ENCODE measurements around the gene SZRD1. TPM values are rescaled to one million over a fixed set of nuclear protein-coding genes. Genes with fewer than 3 reads are reported as not detected.

The SZRD1 gene
- total and polyA plus RNA-seq, 2 experiments from 2014 or later = 61.1 to 92.6 TPM

DNA sequence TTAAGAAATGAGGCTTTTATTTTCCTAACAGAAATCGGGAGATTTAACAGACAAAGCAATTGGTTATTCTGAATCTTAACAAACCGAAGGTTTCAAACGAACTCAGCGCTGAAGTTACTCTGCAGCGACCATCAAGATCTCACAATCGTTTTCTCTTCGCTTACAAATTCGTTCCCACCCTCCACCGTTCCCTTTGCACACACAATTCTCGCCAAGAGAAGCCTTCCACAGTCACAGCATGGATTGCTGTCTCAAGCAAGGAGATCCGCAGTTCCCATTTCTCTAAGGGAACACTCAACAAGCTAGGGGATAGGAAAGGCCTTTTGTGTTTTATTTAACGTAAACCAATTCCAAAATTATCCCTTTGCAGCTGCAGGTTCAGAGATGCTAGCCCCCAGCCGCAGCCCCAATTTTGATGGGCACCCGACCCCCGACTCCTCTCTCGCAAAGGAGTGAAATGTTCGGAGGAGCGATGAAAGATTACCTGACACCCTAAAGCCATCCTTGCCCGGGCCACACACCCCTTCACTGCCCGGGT lies 15.5 kb upstream of the SZRD1 start:
- in situ Hi-C loops (cut with MboI) = loop anchor here (25.0 kb wide), 1 partner anchor 264 kb away; no protein-coding TSS in a partner anchor
- peak; percentile 65 for DNase-seq

DNA sequence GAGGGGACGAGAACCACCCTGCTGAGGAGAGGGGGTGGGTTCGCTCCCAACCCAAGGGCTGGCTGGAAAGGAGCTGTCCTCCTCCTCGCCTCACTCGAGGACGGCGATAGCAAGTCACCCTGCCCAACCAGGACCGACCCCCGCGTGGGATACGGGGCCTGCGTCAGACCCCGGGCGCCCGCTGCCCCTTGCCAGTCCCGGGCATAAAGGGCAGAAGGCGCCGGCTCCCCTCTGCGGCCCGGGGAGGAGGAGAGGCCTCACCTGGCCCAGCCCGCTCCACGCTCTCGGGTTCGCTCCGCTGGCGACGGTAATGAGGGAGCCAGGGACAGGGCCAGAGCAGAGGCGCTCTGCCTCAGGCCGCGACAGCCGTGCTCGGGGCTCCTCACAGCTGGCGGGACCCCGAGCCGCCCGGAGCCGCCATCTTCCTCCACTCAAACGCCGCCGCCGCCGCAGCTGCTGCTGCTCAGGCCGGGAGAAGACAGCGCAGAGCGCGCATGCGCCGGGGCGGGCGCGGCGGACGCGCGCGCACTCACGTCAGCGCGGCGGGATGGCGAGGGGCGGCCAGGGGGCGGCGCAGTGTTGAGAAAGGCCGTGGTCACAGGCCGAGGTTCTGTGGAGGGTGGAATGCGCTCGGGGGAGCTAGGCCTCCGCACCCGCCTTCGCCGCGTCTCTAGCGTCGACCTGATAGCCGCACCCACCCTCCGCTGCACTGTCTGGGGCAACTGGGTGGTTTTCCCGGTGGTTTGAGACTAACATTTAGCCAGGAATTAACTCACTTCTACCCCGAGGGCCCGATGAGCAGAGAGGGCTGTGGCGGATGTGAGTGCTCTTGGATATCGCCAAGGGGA lies 14.8 kb upstream of the SZRD1 start, which contains the start of gene FBXO42:
TSS of gene FBXO42 (minus strand) at position 487 of the 848 bp plus-strand sequence. CDS start 37,062 bp downstream, outside the sequence.
- no peaks in the 10 kb centered on the region for H3K9me2 ChIP-seq (ENCODE audit: insufficient read depth)
- TF ChIP-seq EZH2phosphoT487 (IDR thresholded peaks at IDR 0.05; ENCODE audit: insufficient read depth, low read depth) (no peak), EZH2 (IDR thresholded peaks at IDR 0.05; ENCODE audit: insufficient read depth, poor library complexity, severe bottlenecking) (no peak)
- no peaks in the 10 kb centered on the region for H3K36me3 ChIP-seq (ENCODE audit: low read depth)
- WGBS, 2 experiments (ENCODE audit: low coverage in 1 of 2, low lambda C conversion rate in 2 of 2, missing lambda C conversion rate in 2 of 2) = 1% methylated on average over 42 to 70 of the region's 81 CpGs
- H3K4me2 ChIP-seq (ENCODE audit: unreplicated experiment) = peak within 1 kb of the TSS; percentile 98
- peaks cover 49% of the 10 kb centered on the region for H3K79me2 ChIP-seq (ENCODE audit: insufficient read depth)
- in situ Hi-C loops (cut with MboI) = loop anchor here (25.0 kb wide), 1 partner anchor 265 kb away; no protein-coding TSS in a partner anchor
- peak within 1 kb of the TSS; percentile 97 for H2AFZ ChIP-seq
- peaks cover 33% of the 10 kb centered on the region for H3K4me1 ChIP-seq (ENCODE audit: insufficient read depth)
- peaks cover 30% of the 10 kb centered on the region for H3F3A ChIP-seq (ENCODE audit: insufficient read depth)
- H4K20me1 ChIP-seq (ENCODE audit: insufficient read depth) = peaks cover 7% of the 10 kb centered on the region; the same call in 1 of the 2 replicates
- H3K27me3 ChIP-seq (replicated peaks; ENCODE audit: insufficient read depth) = no peaks in the 10 kb centered on the region
- H3K27ac ChIP-seq = peak within 1 kb of the TSS; percentile 83
- no peaks in the 10 kb centered on the region for H3K9me3 ChIP-seq (ENCODE audit: low read depth)
- DNase-seq = peak; percentile 95
- peak within 1 kb of the TSS; percentile 90 for H3K9ac ChIP-seq
- H3K4me3 ChIP-seq = peak within 1 kb of the TSS; percentile 84

More for the DNA sequence above, 15.5 kb upstream of the SZRD1 start:
- Histone ChIP-seq H3K9ac (peak overlapping the region; percentile 90), H3K27me3 (replicated peaks; ENCODE audit: insufficient read depth) (no peaks in the 10 kb centered on the region), H4K20me1 (ENCODE audit: insufficient read depth) (peaks cover 7% of the 10 kb centered on the region; the same call in 1 of the 2 replicates), H3K27ac (peak overlapping the region; percentile 83), H3K4me3 (peak overlapping the region; percentile 84), H3K4me2 (ENCODE audit: unreplicated experiment) (peak overlapping the region; percentile 98), H3K4me1 (ENCODE audit: insufficient read depth) (peaks cover 33% of the 10 kb centered on the region), H3K79me2 (ENCODE audit: insufficient read depth) (peaks cover 56% of the 10 kb centered on the region), H3K9me2 (ENCODE audit: insufficient read depth) (no peaks in the 10 kb centered on the region), H3F3A (ENCODE audit: insufficient read depth) (peaks cover 30% of the 10 kb centered on the region), H3K36me3 (ENCODE audit: low read depth) (no peaks in the 10 kb centered on the region), H3K9me3 (ENCODE audit: low read depth) (no peaks in the 10 kb centered on the region), H2AFZ (peak overlapping the region; percentile 97)
- 1 to 2% methylated on average over 20 of the region's 20 CpGs for WGBS, 2 experiments (ENCODE audit: low coverage in 1 of 2, low lambda C conversion rate in 2 of 2, missing lambda C conversion rate in 2 of 2)
- no peak for TF ChIP-seq EZH2phosphoT487 (IDR thresholded peaks at IDR 0.05; ENCODE audit: insufficient read depth, low read depth)
- no peak for TF ChIP-seq EZH2 (IDR thresholded peaks at IDR 0.05; ENCODE audit: insufficient read depth, poor library complexity, severe bottlenecking)

DNA sequence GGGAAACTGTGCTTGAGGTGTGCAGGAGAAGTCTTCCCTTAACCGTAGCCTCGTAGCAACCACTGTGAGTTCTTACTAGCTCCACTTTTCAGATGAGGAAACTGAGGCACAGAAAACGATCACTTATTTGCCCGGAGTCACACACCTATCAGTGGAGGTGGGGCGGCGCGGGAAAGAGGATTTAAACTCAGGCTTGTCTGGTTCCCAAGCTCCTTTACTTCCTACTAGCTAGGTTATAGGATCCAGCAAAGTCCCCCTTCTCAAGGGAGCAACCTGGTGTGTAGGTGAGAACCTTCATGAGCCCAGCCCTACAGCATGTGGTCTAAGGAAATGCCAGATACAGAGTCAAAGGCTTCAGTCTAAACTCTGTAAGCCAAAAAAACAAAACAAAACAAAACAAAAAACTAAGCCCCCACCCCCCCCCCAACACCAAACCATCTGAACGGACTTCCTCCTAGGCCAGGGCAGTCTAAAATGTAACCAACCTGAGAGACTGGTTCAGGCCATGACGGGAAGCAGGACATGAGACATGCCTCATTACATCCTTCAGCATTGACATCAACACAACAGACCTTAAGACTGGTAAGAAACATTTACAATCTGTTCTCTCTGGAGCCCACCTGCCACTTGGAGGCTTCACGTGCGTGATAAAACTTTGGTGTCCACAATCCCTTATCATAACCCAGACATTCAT lies 14.1 kb upstream of the SZRD1 start:
- peak overlapping the region; percentile 84 for H3K4me3 ChIP-seq
- no peaks in the 10 kb centered on the region for H3K9me3 ChIP-seq (ENCODE audit: low read depth)
- in situ Hi-C loops (cut with MboI) = loop anchor here (25.0 kb wide), 1 partner anchor 266 kb away; no protein-coding TSS in a partner anchor
- H3K27me3 ChIP-seq (replicated peaks; ENCODE audit: insufficient read depth) = no peaks in the 10 kb centered on the region
- peak overlapping the region; percentile 98 for H3K4me2 ChIP-seq (ENCODE audit: unreplicated experiment)
- peaks cover 33% of the 10 kb centered on the region for H3K4me1 ChIP-seq (ENCODE audit: insufficient read depth)
- 62 to 68% methylated on average over 11 of the region's 11 CpGs for whole genome bisulfite sequencing, 2 experiments (ENCODE audit: low coverage in 1 of 2, low lambda C conversion rate in 2 of 2, missing lambda C conversion rate in 2 of 2)
- no peak for DNase-seq
- H2AFZ ChIP-seq = peak overlapping the region; percentile 97
- TF ChIP-seq EZH2phosphoT487 (IDR thresholded peaks at IDR 0.05; ENCODE audit: insufficient read depth, low read depth) (no peak), EZH2 (IDR thresholded peaks at IDR 0.05; ENCODE audit: insufficient read depth, poor library complexity, severe bottlenecking) (no peak)
- H3K9me2 ChIP-seq (ENCODE audit: insufficient read depth) = no peaks in the 10 kb centered on the region
- H3F3A ChIP-seq (ENCODE audit: insufficient read depth) = peaks cover 29% of the 10 kb centered on the region
- no peaks in the 10 kb centered on the region for H3K36me3 ChIP-seq (ENCODE audit: low read depth)
- peak overlapping the region; percentile 83 for H3K27ac ChIP-seq
- H4K20me1 ChIP-seq (ENCODE audit: insufficient read depth) = peaks cover 7% of the 10 kb centered on the region; the same call in 1 of the 2 replicates
- peak overlapping the region; percentile 90 for H3K9ac ChIP-seq
- H3K79me2 ChIP-seq (ENCODE audit: insufficient read depth) = peaks cover 41% of the 10 kb centered on the region

DNA sequence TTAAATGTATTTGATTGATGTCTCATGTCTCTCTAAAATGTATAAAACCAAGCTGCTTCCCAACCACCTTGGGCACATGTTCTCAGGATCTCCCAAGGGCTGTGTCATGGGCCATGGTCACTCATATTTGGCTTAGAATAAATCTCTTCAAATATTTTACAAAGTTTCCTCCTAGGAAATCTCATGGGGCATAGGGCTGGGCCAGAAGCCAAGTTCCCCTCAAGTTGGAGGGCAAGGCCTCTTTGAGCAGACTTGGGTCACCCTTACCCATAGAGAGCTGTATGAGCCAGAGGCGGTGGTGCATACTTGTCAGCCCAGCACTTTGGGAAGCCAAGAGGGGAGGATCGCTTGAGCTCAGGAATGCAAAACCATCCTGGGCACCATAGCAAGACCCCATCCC lies 12.4 kb upstream of the SZRD1 start:
- H3K9ac ChIP-seq = no peak overlapping the region
- H3K4me3 ChIP-seq = no peak overlapping the region
- H3K4me2 ChIP-seq (ENCODE audit: unreplicated experiment) = no peak overlapping the region
- no peaks in the 10 kb centered on the region for H3K9me2 ChIP-seq (ENCODE audit: insufficient read depth)
- 81 to 85% methylated on average over 2 of the region's 2 CpGs for WGBS, 2 experiments (ENCODE audit: low coverage in 1 of 2, low lambda C conversion rate in 2 of 2, missing lambda C conversion rate in 2 of 2)
- peaks cover 17% of the 10 kb centered on the region for H3K4me1 ChIP-seq (ENCODE audit: insufficient read depth)
- in situ Hi-C loops (cut with MboI) = loop anchor here (25.0 kb wide), 1 partner anchor 267 kb away; no protein-coding TSS in a partner anchor
- no peaks in the 10 kb centered on the region for H3K36me3 ChIP-seq (ENCODE audit: low read depth)
- H3F3A ChIP-seq (ENCODE audit: insufficient read depth) = peaks cover 14% of the 10 kb centered on the region
- no peaks in the 10 kb centered on the region for H3K27me3 ChIP-seq (replicated peaks; ENCODE audit: insufficient read depth)
- peaks cover 25% of the 10 kb centered on the region for H3K79me2 ChIP-seq (ENCODE audit: insufficient read depth)
- TF ChIP-seq EZH2 (IDR thresholded peaks at IDR 0.05; ENCODE audit: insufficient read depth, poor library complexity, severe bottlenecking) (no peak), EZH2phosphoT487 (IDR thresholded peaks at IDR 0.05; ENCODE audit: insufficient read depth, low read depth) (no peak)
- H3K9me3 ChIP-seq (ENCODE audit: low read depth) = no peaks in the 10 kb centered on the region
- peaks cover 5% of the 10 kb centered on the region; the same call in 1 of the 2 replicates for H4K20me1 ChIP-seq (ENCODE audit: insufficient read depth)
- H2AFZ ChIP-seq = no peak overlapping the region
- DNase-seq = no peak
- no peak overlapping the region for H3K27ac ChIP-seq
